H9 (cell line): ENCODE results near the gene TSPAN17. TPM values are rescaled to one million over a fixed set of nuclear protein-coding genes. Genes with fewer than 3 reads are reported as not detected.

ENCODE experiments used
- DNase-seq: peaks from one replicate; pipeline ENCODE4 v3.0.0-alpha.2; 2017
- H2AFZ ChIP-seq: one replicate; pipeline ENCODE4 v1.6.1; 2013; ENCODE audit warnings: mild to moderate bottlenecking, low read length, control low read depth, moderate library complexity
- H2AK5ac ChIP-seq: 2 replicates; pipeline ENCODE4 v1.6.1; 2013; ENCODE audit warnings: low read length, control low read depth, mixed read lengths; ENCODE audit not compliant: insufficient read length
- H2BK120ac ChIP-seq: one replicate; pipeline ENCODE4 v1.6.1; 2013; ENCODE audit warnings: low read depth, mild to moderate bottlenecking, low read length, control low read depth, inconsistent platforms; ENCODE audit not compliant: poor library complexity, severe bottlenecking
- H2BK12ac ChIP-seq: 2 replicates; pipeline ENCODE4 v1.6.1; 2013; ENCODE audit warnings: low read length, control low read depth, mixed read lengths, low read depth; ENCODE audit not compliant: insufficient read length
- H2BK15ac ChIP-seq: 2 replicates; pipeline ENCODE4 v1.6.1; 2013; ENCODE audit warnings: low read depth, low read length, control low read depth
- H2BK20ac ChIP-seq: one replicate; pipeline ENCODE4 v1.6.1; 2013; ENCODE audit warnings: low read depth, mild to moderate bottlenecking, low read length, control low read depth, inconsistent platforms; ENCODE audit not compliant: poor library complexity, severe bottlenecking
- H2BK5ac ChIP-seq: 2 replicates; pipeline ENCODE4 v1.6.1; 2013; ENCODE audit warnings: low read length, control low read depth, mixed read lengths; ENCODE audit not compliant: insufficient read length
- H3K14ac ChIP-seq: 2 replicates; pipeline ENCODE4 v1.6.1; 2013; ENCODE audit warnings: low read length, control low read depth; ENCODE audit not compliant: insufficient read depth
- H3K18ac ChIP-seq: 2 replicates; pipeline ENCODE4 v1.6.1; 2013; ENCODE audit warnings: low read depth, mild to moderate bottlenecking, mixed read lengths, low read length, control low read depth; ENCODE audit not compliant: insufficient read length
- H3K23ac ChIP-seq: 2 replicates; pipeline ENCODE4 v1.6.1; 2013; ENCODE audit warnings: low read length, control low read depth, mixed read lengths, low read depth; ENCODE audit not compliant: insufficient read length
- H3K23me2 ChIP-seq: 2 replicates; pipeline ENCODE4 v1.6.1; 2013; ENCODE audit warnings: low read depth, mild to moderate bottlenecking, mixed read lengths, low read length, control low read depth; ENCODE audit not compliant: insufficient read length, poor library complexity, severe bottlenecking
- H3K27ac ChIP-seq: 2 replicates; pipeline ENCODE4 v1.5.1; 2013; ENCODE audit warnings: low read length, control low read depth, mixed read lengths, low read depth; ENCODE audit not compliant: insufficient read length
- H3K27me3 ChIP-seq: 2 replicates; pipeline ENCODE4 v1.6.1; 2013; ENCODE audit warnings: low read length, control low read depth, inconsistent platforms; ENCODE audit not compliant: insufficient read depth
- H3K4ac ChIP-seq: 2 replicates; pipeline ENCODE4 v1.6.1; 2013; ENCODE audit warnings: low read depth, mild to moderate bottlenecking, control low read depth, inconsistent platforms, low read length, moderate library complexity
- H3K4me1 ChIP-seq: 2 replicates; pipeline ENCODE4 v1.6.1; 2013; ENCODE audit warnings: low read length, control low read depth, inconsistent platforms; ENCODE audit not compliant: insufficient read depth
- H3K4me2 ChIP-seq: 2 replicates; pipeline ENCODE4 v1.6.1; 2013; ENCODE audit warnings: low read length, control low read depth, mixed read lengths; ENCODE audit not compliant: insufficient read length, insufficient read depth
- H3K56ac ChIP-seq: 2 replicates; pipeline ENCODE4 v1.6.1; 2013; ENCODE audit warnings: low read depth, mild to moderate bottlenecking, mixed read lengths, low read length, control low read depth; ENCODE audit not compliant: insufficient read length
- H3K79me1 ChIP-seq: 2 replicates; pipeline ENCODE4 v1.6.1; 2013; ENCODE audit warnings: low read depth, mild to moderate bottlenecking, moderate library complexity, low read length, control low read depth, inconsistent platforms; ENCODE audit not compliant: insufficient read depth, poor library complexity, severe bottlenecking
- H3K79me2 ChIP-seq: 2 replicates; pipeline ENCODE4 v1.6.1; 2013; ENCODE audit warnings: low read length, control low read depth, inconsistent platforms; ENCODE audit not compliant: insufficient read depth
- H3K9ac ChIP-seq: 2 replicates; pipeline ENCODE4 v1.6.1; 2013; ENCODE audit warnings: low read length, control low read depth, mixed read lengths; ENCODE audit not compliant: insufficient read length; ENCODE audit errors: extremely low read depth
- H3K9me3 ChIP-seq: one replicate; pipeline ENCODE4 v1.6.1; 2013; ENCODE audit warnings: low read depth, low read length, inconsistent platforms; ENCODE audit not compliant: control insufficient read depth
- H3T11ph ChIP-seq: one replicate; pipeline ENCODE4 v1.6.1; 2013; ENCODE audit warnings: mild to moderate bottlenecking, low read length, control low read depth, inconsistent platforms
- H4K20me1 ChIP-seq: one replicate; pipeline ENCODE4 v1.6.1; 2013; ENCODE audit not compliant: control insufficient read depth, insufficient read length, insufficient read depth
- H4K5ac ChIP-seq: 2 replicates; pipeline ENCODE4 v1.6.1; 2013; ENCODE audit warnings: low read depth, mild to moderate bottlenecking, mixed read lengths, low read length, control low read depth; ENCODE audit not compliant: insufficient read length
- H4K8ac ChIP-seq: replicated peaks from 2 replicates; pipeline ENCODE4 v1.6.1; 2013; ENCODE audit warnings: low read length, control low read depth, mixed read lengths, low read depth; ENCODE audit not compliant: insufficient read length
- H4K91ac ChIP-seq: 2 replicates; pipeline ENCODE4 v1.6.1; 2013; ENCODE audit warnings: low read depth, mild to moderate bottlenecking, moderate library complexity, mixed read lengths, low read length, control low read depth; ENCODE audit not compliant: insufficient read length
- H3K27ac Mint-ChIP-seq, 3 experiments: 2 replicates in 2 of 3; 3 replicates in 1 of 3; pipeline ENCODE4 v1.8.0; 2020 to 2021; ENCODE audit warnings: mixed read lengths in 3 of 3, mild to moderate bottlenecking in 1 of 3, moderate library complexity in 1 of 3
- H3K27me3 Mint-ChIP-seq: 2 replicates; pipeline ENCODE4 v1.8.0; 2021; ENCODE audit warnings: low read depth, mild to moderate bottlenecking, moderate library complexity, mixed read lengths
- H3K36me3 Mint-ChIP-seq, 3 experiments: 2 replicates in 2 of 3; 3 replicates in 1 of 3; pipeline ENCODE4 v1.8.0; 2020 to 2021; ENCODE audit warnings: low read depth in 3 of 3, mixed read lengths in 3 of 3; ENCODE audit not compliant: insufficient read depth in 1 of 3
- H3K4me1 Mint-ChIP-seq, 2 experiments: 2 replicates each; pipeline ENCODE4 v1.8.0; 2020; ENCODE audit warnings: mixed read lengths in 2 of 2
- H3K4me3 Mint-ChIP-seq, 2 experiments: 2 replicates in 1 of 2; 3 replicates in 1 of 2; pipeline ENCODE4 v1.8.0; 2020 to 2021; ENCODE audit warnings: mild to moderate bottlenecking in 2 of 2, mixed read lengths in 2 of 2, moderate library complexity in 1 of 2
- H3K9me3 Mint-ChIP-seq, 2 experiments: 2 replicates in 1 of 2; 3 replicates in 1 of 2; pipeline ENCODE4 v1.8.0; 2020; ENCODE audit warnings: mild to moderate bottlenecking in 2 of 2, mixed read lengths in 2 of 2, moderate library complexity in 1 of 2
- WGBS: extraction: QIAGEN DNeasy Blood & Tissue Kit; methylation state at CpG from one replicate; pipeline ENCODE4 v1.1.7; 2013; ENCODE audit warnings: missing lambda C conversion rate, low lambda C conversion rate, mixed read lengths; ENCODE audit not compliant: insufficient read length; ENCODE audit errors: extremely low coverage; 5-methylcytosine and 5-hydroxymethylcytosine counted together
- microRNA-seq: library from miRNA; unstranded; fragments of <30 nt; microRNA quantifications from one replicate; pipeline ENCODE4, GENCODE V29; 2020; ENCODE audit warnings: borderline microRNAs expressed
- total RNA-seq: library from RNA; stranded (reverse); gene quantifications from 2 replicates; pipeline ENCODE4 v1.2.1, GENCODE V29; 2021
- TF ChIP-seq, protein P1 (sequence below): fragments of 200-600 bp; sonication (generic); conservative IDR thresholded peaks from 3 replicates; pipeline ENCODE4 v1.8.0; 2021; ENCODE audit warnings: antibody characterized with exemption, mild to moderate bottlenecking

TSPAN17 gene
- total RNA-seq, 1 experiment from 2014 or later: 46.8 TPM

- no peaks in the 10 kb centered on the region for H3K23me2 ChIP-seq
- no peaks in the 10 kb centered on the region for H3K36me3 Mint-ChIP-seq
- no peak overlapping the region for H3K27ac ChIP-seq
- no peaks in the 10 kb centered on the region for H3K9me3 Mint-ChIP-seq
- H2BK12ac ChIP-seq: no peak overlapping the region
- H2AK5ac ChIP-seq: no peak overlapping the region
- no peak overlapping the region for H2BK20ac ChIP-seq
- no peak overlapping the region for H3K4me2 ChIP-seq
- H3K4ac ChIP-seq: no peak overlapping the region
- no peak overlapping the region for H4K8ac ChIP-seq
- no peaks in the 10 kb centered on the region for H3K9me3 ChIP-seq
- no peaks in the 10 kb centered on the region for H3K4me1 ChIP-seq
- no peak for DNase-seq
- no peaks in the 10 kb centered on the region for H3K27me3 ChIP-seq
- no peak overlapping the region for H3T11ph ChIP-seq
- H3K79me1 ChIP-seq: no peaks in the 10 kb centered on the region
- H3K27ac Mint-ChIP-seq: no peak overlapping the region
- no peak overlapping the region for H4K5ac ChIP-seq
- no peak overlapping the region for H3K9ac ChIP-seq
- H2BK15ac ChIP-seq: no peak overlapping the region
- H3K27me3 Mint-ChIP-seq: peaks cover 6% of the 10 kb centered on the region
- no peak overlapping the region for H4K91ac ChIP-seq
- WGBS: no CpG with 5 or more reads among the region's 12 CpGs
- H3K23ac ChIP-seq: no peak overlapping the region
- no peak overlapping the region for H3K18ac ChIP-seq
- H2BK120ac ChIP-seq: no peak overlapping the region
- no peak overlapping the region for H2BK5ac ChIP-seq
- H3K79me2 ChIP-seq: no peaks in the 10 kb centered on the region
- H3K14ac ChIP-seq: no peak overlapping the region
- H2AFZ ChIP-seq: no peak overlapping the region
- no peak overlapping the region for H3K56ac ChIP-seq
- H4K20me1 ChIP-seq: no peaks in the 10 kb centered on the region
- H3K4me3 Mint-ChIP-seq: no peak overlapping the region
- TF ChIP-seq, protein P1, sequence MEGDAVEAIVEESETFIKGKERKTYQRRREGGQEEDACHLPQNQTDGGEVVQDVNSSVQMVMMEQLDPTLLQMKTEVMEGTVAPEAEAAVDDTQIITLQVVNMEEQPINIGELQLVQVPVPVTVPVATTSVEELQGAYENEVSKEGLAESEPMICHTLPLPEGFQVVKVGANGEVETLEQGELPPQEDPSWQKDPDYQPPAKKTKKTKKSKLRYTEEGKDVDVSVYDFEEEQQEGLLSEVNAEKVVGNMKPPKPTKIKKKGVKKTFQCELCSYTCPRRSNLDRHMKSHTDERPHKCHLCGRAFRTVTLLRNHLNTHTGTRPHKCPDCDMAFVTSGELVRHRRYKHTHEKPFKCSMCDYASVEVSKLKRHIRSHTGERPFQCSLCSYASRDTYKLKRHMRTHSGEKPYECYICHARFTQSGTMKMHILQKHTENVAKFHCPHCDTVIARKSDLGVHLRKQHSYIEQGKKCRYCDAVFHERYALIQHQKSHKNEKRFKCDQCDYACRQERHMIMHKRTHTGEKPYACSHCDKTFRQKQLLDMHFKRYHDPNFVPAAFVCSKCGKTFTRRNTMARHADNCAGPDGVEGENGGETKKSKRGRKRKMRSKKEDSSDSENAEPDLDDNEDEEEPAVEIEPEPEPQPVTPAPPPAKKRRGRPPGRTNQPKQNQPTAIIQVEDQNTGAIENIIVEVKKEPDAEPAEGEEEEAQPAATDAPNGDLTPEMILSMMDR: no peak
- peaks cover 20 to 27% of the 10 kb centered on the region in 2 experiments for H3K4me1 Mint-ChIP-seq
Observed at GRCh38 chr5:176704817-176705216, 57.5 kb downstream of the TSPAN17 start.

Small RNAs within 50 kb of the gene (microRNA-seq; reads per million reads assigned to microRNA genes)
- gene MIR4281: not detected

Other genes with a start within 250 kb of the TSPAN17 start
- gene CLTB, start 230.9 kb upstream of the TSPAN17 start, total RNA-seq: 31.6 and 34.5 TPM in 2 replicates
- 42.4 and 44.4 TPM in 2 replicates for gene FAF2, start 199.1 kb upstream of the TSPAN17 start, total RNA-seq
- 172 and 175 TPM in 2 replicates for gene RNF44, start 110.1 kb upstream of the TSPAN17 start, total RNA-seq
- gene CDHR2, start 98.1 kb upstream of the TSPAN17 start, total RNA-seq: 0.90 TPM in 2 replicates
- gene GPRIN1, start 37.3 kb upstream of the TSPAN17 start, total RNA-seq: 10.8 and 12.1 TPM in 2 replicates
- gene SNCB, start 16.9 kb upstream of the TSPAN17 start, total RNA-seq: 3.5 and 4.2 TPM in 2 replicates
- gene EIF4E1B, start 16.8 kb upstream of the TSPAN17 start, total RNA-seq: 1.3 and 1.8 TPM in 2 replicates
- gene UNC5A, start 163.1 kb downstream of the TSPAN17 start, total RNA-seq: 4.4 and 5.3 TPM in 2 replicates